Stimulated activated CD4-positive, alpha-beta T cell treated with anti-CD3 and anti-CD28 coated beads, Interleukin-1b, Interleukin-23, amount 100 ng/mL, for 24 hours (primary cell): ENCODE data around the gene IGFBP2.

Source experiments
- DNase-seq, 4 experiments: peaks; one replicate each; pipeline ENCODE4 v3.0.0-alpha.2; 2020; ENCODE audit warnings: low read depth in 4 of 4, low spot score in 1 of 4

Gene IGFBP2

GRCh38 chr2:216661051-216661450 lies 27.8 kb downstream of the IGFBP2 start:
- no peak for DNase-seq

DNA sequence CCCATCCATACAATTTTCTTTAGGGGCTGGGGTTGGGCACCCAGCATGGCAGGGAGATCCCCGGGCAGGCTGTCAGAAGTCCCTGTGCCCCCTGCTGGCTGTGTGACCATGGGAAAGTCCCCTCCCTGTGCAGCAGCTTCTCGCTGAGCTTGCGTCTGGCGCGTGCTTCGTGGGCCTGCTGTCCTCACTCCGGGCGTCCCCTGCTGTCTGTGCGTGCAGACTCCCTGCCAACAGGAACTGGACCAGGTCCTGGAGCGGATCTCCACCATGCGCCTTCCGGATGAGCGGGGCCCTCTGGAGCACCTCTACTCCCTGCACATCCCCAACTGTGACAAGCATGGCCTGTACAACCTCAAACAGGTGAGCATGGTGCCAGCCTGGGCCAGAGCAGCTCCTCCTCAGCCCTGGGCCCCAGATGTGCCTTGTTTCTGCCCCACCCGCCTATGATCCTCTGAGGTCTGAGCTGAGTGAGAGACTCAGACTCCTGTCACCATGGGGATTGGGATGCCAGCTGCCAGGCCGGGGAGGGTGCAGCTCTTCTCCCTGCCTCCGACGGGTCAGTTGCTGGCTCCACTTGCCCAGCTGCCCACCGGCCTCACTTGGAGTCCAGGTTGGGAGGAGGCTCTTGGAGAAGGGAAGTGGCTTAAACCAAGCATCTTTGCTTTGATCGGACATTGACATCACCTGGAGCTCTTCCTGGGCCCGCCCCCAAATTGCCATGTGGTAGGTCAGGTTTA lies 28.6 kb downstream of the IGFBP2 start:
- no peak for DNase-seq

- no peak for DNase-seq
These were observed 29.9 kb downstream of the IGFBP2 start for GRCh38 chr2:216663106-216663505.

DNA sequence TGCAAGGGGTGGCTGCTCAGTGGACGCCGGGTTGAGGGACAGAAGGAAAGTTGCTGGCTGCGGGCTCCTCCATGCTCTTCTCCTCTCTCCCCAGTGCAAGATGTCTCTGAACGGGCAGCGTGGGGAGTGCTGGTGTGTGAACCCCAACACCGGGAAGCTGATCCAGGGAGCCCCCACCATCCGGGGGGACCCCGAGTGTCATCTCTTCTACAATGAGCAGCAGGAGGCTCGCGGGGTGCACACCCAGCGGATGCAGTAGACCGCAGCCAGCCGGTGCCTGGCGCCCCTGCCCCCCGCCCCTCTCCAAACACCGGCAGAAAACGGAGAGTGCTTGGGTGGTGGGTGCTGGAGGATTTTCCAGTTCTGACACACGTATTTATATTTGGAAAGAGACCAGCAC lies 30.6 kb downstream of the IGFBP2 start:
- DNase-seq = no peak

DNA sequence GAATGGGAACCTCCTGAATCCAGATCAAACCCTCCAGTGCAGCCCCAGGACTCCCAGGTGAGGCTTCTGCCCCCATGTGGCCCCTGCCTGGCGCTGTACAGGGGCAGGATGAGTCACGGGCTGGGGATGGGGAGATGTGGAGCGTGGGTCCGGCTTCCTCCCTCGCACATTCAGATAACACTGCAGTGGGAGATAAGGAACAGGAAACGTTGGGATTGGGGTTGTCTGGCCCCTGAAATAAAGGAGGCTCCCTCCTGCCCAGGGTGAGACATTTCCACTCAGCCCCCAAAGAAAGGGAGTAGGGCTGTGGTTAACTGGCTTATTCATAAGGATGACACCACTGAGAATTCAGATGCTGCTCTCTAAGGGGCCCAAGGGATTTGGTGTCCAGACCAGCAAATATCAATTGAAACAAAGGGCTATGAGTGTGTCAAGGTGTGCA lies 31.4 kb downstream of the IGFBP2 start:
- DNase-seq = no peak

- no peak for DNase-seq
These were observed 32.0 kb downstream of the IGFBP2 start for GRCh38 chr2:216665242-216665641.

GRCh38 chr2:216665717-216666116 lies 32.5 kb downstream of the IGFBP2 start:
- no peak for DNase-seq

DNA sequence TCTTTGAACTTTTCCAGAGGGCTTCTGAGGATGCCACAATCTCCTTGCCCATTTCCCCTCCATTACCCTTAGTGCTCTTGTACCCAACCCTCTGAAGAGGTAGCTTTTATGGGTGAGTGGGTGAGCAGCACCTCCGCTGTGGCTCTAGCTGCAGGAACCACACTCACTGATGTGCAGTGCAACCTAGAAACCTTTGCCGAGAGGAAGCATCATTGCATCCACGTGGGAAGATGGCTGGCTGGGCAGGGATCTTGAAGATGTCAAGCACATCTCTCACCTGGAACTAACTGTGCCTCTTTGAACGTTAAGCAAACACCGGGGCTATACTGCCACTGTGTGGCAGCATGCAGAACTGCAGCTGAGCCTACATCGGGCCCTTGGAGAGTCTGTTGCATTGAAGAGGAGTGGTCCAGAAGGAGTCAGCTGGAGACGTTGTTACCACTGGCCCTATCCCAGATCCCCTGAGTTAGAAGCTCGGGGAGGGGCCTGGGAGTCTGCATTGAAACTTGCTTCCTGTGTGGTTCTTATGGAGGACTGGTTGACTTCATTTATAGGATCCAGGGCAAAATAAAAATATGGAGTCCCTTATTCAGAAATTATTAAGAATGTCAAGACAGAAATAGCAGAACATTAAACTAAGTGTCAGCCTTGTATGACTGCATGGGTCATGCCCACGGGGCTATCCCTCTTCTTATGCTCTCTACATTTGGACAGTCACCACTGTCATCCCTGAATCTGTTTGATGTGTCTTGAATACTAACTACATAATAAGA lies 33.4 kb downstream of the IGFBP2 start:
- peak; percentile 31 to 48 (median 40) for DNase-seq

DNA sequence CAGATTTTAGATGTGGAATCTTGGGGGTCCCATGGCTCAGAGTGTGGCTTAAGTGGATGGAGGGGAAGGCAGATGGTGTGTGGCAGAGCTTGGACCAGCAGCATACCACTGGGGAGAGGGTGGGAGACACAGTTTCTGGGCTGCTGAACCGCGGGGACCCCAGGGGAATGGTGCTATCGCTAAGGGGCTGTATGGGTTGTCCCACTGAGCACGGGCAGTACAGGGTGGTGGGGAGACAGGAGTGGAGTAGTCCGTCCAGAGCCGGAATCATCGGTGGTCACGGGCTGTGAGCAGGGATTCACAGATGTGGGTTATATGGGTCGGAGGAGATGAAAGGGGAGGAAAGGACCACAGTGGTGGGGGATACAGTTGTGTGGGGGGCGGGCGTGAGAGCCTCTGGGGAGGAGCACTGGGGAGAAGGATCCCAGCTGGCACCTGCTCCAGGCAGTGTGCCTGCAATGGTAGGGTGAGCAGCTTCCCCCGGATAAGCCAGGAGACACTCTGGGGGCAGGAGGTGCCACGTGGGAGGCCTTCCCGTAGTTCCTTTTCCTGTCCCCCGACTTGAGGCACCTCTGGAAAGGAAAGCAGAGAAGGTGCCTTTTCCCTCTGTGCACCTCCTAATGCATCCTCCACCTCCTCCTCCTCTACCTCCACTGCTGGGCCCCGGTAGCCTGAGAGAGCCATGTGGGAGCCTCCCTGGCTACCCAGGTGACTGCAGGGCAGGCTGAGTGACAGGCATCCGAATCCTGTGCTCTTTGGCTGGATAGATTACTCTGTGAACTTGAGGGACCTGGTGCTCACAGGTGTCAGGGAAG lies 37.3 kb downstream of the IGFBP2 start:
- no peak for DNase-seq

- DNase-seq = no peak
These were observed 37.8 kb downstream of the IGFBP2 start for GRCh38 chr2:216671081-216671411.

- no peak for DNase-seq
These were observed 38.6 kb downstream of the IGFBP2 start for GRCh38 chr2:216671791-216672343.

- DNase-seq = no peak
These were observed 39.2 kb downstream of the IGFBP2 start for GRCh38 chr2:216672466-216672865.

- DNase-seq = no peak
These were observed 39.8 kb downstream of the IGFBP2 start for GRCh38 chr2:216673021-216673420.

DNA sequence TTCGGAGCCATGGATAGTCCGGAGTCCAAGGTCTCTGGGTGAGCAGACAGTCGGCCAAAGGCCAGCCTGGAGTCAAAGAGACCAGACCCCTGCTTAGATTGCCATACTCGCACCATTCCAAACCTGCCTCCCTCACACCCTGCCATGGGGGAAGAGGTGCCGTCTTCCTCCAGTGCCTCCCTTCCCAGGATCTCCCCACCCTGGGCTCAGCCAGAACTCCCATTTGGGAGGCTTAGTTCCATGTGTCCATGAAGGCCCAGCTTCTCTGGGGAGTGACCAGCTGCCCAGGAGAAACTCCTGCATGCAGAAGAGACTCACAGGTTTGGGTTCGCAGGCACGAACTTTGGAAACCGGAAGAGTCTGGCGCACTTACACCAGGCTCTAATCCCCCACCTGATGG lies 40.4 kb downstream of the IGFBP2 start:
- no peak for DNase-seq

DNA sequence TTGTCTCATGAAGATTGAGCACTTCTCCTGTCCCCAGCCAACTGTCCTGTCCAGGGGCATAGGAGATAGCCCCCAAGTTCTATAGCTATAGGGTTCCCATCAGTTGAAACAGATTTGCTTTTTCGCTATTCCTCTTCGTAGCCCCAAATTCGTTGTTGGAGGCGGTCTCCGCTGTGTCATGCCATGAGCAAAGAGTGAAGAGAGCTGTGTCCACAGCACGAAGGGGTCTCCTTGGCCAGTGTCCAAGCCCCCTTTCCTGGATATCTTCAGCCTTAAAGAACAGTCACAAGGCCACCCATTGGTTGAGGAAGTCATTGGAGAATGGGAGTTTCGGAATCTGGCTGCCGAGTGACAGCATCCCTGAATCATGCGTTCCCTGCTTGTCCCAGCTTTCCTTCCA lies 41.2 kb downstream of the IGFBP2 start:
- DNase-seq = no peak

DNA sequence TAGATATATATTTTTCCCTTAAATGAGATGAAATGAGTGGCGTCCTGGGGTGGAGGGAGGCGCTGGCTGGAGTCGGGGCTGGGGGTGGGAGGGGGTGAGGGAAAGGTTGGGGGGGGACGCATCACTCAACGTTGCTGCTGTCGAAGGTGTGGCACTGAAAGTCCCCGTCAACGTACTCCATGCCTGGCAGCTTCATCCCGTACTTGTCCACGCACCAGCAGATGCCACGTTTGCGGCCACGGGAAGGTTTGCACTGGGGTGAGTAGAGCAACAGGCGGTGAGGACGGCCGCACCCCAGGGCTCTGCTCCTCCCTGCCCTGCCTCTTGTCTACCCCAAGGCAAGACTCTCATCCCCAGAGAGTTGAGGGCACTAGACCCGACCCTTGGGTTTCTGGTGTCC lies 43.4 kb downstream of the IGFBP2 start:
- DNase-seq = no peak

GRCh38 chr2:216677439-216678097 lies 44.3 kb downstream of the IGFBP2 start:
- no peak for DNase-seq

DNA sequence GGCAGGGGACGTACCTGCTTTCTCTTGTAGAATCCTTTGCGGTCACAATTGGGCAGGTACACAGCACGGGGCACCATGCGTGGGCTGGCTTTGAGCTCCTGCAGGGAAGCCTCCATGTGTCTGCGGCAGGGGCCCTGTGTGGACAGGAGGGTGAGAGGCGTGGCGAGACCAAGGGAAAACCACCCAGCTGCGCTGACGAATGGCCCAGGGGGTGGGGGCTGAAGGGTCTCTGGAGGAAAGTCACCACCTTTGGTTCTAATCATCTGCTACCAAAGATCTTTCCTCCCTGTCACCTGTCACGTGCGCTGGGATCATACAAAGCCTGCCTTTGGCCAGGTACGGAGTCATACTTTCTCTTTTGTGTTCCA lies 44.9 kb downstream of the IGFBP2 start:
- DNase-seq = no peak

GRCh38 chr2:216678813-216679657 lies 45.8 kb downstream of the IGFBP2 start:
- no peak for DNase-seq

- no peak for DNase-seq
These were observed 46.4 kb downstream of the IGFBP2 start for GRCh38 chr2:216679658-216680024.
